Glutamatergic neuron (in vitro differentiated cells): ENCODE measurements around the gene LIF. TPM values are rescaled to one million over a fixed set of nuclear protein-coding genes. Genes with fewer than 3 reads are reported as not detected.

Experiments used
- DNase-seq: peaks from one replicate; pipeline ENCODE4 v3.0.0; 2022
- H3K27ac Mint-ChIP-seq: one replicate; pipeline ENCODE4 v1.8.0; 2020; ENCODE audit warnings: mild to moderate bottlenecking, mixed read lengths, inconsistent platforms; ENCODE audit not compliant: unreplicated experiment
- H3K27me3 Mint-ChIP-seq: one replicate; pipeline ENCODE4 v1.8.0; 2020; ENCODE audit warnings: mild to moderate bottlenecking, moderate library complexity, mixed read lengths, inconsistent platforms; ENCODE audit not compliant: unreplicated experiment
- H3K36me3 Mint-ChIP-seq: one replicate; pipeline ENCODE4 v1.8.0; 2020; ENCODE audit warnings: mild to moderate bottlenecking, mixed read lengths, inconsistent platforms; ENCODE audit not compliant: unreplicated experiment
- H3K4me1 Mint-ChIP-seq: one replicate; pipeline ENCODE4 v1.8.0; 2020; ENCODE audit warnings: mild to moderate bottlenecking, low read depth, mixed read lengths, inconsistent platforms; ENCODE audit not compliant: unreplicated experiment
- H3K4me3 Mint-ChIP-seq: one replicate; pipeline ENCODE4 v1.8.0; 2020; ENCODE audit warnings: mild to moderate bottlenecking, mixed read lengths, inconsistent platforms; ENCODE audit not compliant: unreplicated experiment
- H3K9me3 Mint-ChIP-seq: one replicate; pipeline ENCODE4 v1.8.0; 2020; ENCODE audit warnings: mild to moderate bottlenecking, moderate library complexity, mixed read lengths, inconsistent platforms; ENCODE audit not compliant: unreplicated experiment
- total RNA-seq: library from RNA; stranded (reverse); fragmentation: NEBNext Ultra II Directional; extraction: Animal tissue kit (Norgen Biotek cat#: 25700); gene quantifications from one replicate; pipeline ENCODE4 v1.2.1, GENCODE V29; 2021; ENCODE audit not compliant: unreplicated experiment
- TF ChIP-seq, protein P1 (sequence below): fragments of 200-600 bp; sonication (generic); IDR thresholded peaks from one replicate; pipeline ENCODE4 v1.5.0; 2021; ENCODE audit not compliant: partially characterized antibody, unreplicated experiment

Gene LIF
- total RNA-seq, 1 donor from 2014 or later = 0.29 TPM

DNA sequence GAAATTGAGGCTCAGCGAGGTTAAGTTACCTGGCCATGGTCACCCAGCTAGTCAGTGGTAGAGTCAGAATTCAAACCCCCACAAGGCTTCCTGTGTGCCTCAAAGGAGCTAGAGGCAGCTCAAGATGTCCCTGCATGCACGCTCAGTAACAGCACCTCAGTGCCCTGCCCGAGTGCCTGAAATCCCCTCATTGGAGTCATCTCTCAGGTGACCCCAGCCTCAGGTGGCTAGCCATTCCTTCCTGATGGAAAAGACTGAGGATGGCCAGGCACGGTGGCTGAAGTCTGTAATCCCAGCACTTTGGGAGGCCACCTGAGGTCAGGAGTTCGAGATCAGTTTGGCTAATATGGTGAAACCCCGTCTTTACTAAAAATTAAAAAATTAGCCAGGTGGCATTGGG, 36.9 kb downstream of the LIF start:
- Mint-ChIP-seq H3K27ac (no peak overlapping the region), H3K36me3 (no peaks in the 10 kb centered on the region), H3K4me3 (no peak overlapping the region), H3K9me3 (peaks cover 2% of the 10 kb centered on the region), H3K27me3 (peaks cover under 1% of the 10 kb centered on the region), H3K4me1 (no peaks in the 10 kb centered on the region)
- TF ChIP-seq, protein P1, sequence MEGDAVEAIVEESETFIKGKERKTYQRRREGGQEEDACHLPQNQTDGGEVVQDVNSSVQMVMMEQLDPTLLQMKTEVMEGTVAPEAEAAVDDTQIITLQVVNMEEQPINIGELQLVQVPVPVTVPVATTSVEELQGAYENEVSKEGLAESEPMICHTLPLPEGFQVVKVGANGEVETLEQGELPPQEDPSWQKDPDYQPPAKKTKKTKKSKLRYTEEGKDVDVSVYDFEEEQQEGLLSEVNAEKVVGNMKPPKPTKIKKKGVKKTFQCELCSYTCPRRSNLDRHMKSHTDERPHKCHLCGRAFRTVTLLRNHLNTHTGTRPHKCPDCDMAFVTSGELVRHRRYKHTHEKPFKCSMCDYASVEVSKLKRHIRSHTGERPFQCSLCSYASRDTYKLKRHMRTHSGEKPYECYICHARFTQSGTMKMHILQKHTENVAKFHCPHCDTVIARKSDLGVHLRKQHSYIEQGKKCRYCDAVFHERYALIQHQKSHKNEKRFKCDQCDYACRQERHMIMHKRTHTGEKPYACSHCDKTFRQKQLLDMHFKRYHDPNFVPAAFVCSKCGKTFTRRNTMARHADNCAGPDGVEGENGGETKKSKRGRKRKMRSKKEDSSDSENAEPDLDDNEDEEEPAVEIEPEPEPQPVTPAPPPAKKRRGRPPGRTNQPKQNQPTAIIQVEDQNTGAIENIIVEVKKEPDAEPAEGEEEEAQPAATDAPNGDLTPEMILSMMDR = no peak
- DNase-seq = no peak

- TF ChIP-seq, protein P1 = no peak
- peaks cover 3% of the 10 kb centered on the region for H3K27me3 Mint-ChIP-seq
- H3K9me3 Mint-ChIP-seq = peaks cover 3% of the 10 kb centered on the region
- H3K36me3 Mint-ChIP-seq = no peaks in the 10 kb centered on the region
- H3K27ac Mint-ChIP-seq = no peak overlapping the region
- no peak for DNase-seq
- no peaks in the 10 kb centered on the region for H3K4me1 Mint-ChIP-seq
- no peak overlapping the region for H3K4me3 Mint-ChIP-seq
These were observed 37.6 kb downstream of the LIF start for GRCh38 chr22:30208631-30209603.

- TF ChIP-seq, protein P1 = no peak
- Mint-ChIP-seq H3K27ac (no peak overlapping the region), H3K4me3 (no peak overlapping the region), H3K9me3 (peaks cover 1% of the 10 kb centered on the region), H3K4me1 (no peaks in the 10 kb centered on the region), H3K36me3 (peaks cover under 1% of the 10 kb centered on the region), H3K27me3 (peaks cover 6% of the 10 kb centered on the region)
- DNase-seq = no peak
These were observed 39.6 kb downstream of the LIF start for GRCh38 chr22:30206944-30207343.

DNA sequence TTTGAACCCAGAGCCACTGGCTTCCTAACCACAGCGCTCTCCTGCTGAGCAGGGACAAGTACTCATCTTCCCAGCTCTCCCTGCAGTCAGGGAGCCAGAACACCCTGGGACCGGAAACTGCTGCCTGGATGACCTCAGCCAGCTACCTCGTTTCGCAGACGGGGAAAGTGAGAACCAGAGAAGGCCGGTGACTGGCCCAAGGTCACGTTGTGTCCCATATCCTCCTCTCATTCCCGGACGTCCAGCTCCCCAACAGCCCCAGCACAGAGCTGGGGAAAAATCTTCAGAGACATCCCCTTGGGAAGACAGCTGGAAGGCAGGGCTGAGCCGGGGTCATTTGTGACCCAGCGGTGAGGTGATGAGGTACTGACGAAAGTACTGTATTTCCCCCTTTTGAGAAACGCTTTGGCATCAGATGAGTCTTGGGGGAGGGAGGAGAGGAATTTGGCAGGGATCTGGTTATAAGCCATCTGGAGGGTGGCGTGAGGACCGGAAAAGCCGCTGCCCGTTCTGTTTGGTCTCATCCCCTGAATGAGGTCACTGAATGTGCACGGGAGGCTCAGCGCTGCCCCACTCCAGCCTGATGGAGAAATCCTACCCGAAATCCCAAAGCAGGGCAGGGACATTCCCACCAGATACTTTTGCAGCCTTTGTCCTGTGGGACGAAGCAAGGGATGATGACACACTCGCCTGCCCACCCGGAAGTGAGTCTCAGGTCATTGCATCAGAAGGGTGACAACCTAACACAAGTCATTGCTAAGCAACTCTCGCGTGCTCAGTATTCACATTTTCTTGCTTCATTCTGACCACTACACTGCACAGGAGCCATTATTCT, 41.1 kb downstream of the LIF start:
- H3K4me3 Mint-ChIP-seq = no peak overlapping the region
- peaks cover 1% of the 10 kb centered on the region for H3K9me3 Mint-ChIP-seq
- no peak for DNase-seq
- H3K27me3 Mint-ChIP-seq = peaks cover 6% of the 10 kb centered on the region
- peaks cover 4% of the 10 kb centered on the region for H3K36me3 Mint-ChIP-seq
- H3K4me1 Mint-ChIP-seq = no peaks in the 10 kb centered on the region
- H3K27ac Mint-ChIP-seq = no peak overlapping the region
- TF ChIP-seq, protein P1 = no peak

DNA sequence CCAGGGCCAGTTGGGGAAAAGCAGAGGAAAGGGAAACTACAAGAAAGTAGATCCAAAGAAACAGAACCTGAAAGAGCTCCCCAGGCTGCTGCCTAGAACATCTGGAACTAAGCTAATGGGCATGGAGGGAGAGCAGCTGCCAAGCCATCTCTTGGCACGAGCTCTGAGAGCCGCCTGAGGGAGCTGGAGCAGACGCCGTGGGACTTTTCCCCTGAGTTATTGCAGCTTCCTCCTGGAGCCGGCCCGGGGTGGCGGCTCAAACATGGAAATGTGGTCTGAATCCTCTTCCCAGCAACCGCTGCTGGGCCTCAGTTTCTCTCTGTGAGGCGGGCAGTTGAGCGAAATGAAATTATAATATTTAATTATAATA, 41.8 kb downstream of the LIF start:
- DNase-seq = no peak
- Mint-ChIP-seq H3K4me1 (no peaks in the 10 kb centered on the region), H3K36me3 (peaks cover 4% of the 10 kb centered on the region), H3K27ac (no peak overlapping the region), H3K27me3 (peaks cover 6% of the 10 kb centered on the region), H3K9me3 (peaks cover 1% of the 10 kb centered on the region), H3K4me3 (no peak overlapping the region)
- TF ChIP-seq, protein P1 = no peak
